DMS53 treated with DMSO at 0.1 percent for 48 hours (cell line): ENCODE data around the gene UHMK1.

ENCODE experiments used
- DNase-seq: peaks from one replicate; lab custom pipeline; 2025; ENCODE audit not compliant: unreplicated experiment; lab: John Stamatoyannopoulos, UW

Gene UHMK1

DNA sequence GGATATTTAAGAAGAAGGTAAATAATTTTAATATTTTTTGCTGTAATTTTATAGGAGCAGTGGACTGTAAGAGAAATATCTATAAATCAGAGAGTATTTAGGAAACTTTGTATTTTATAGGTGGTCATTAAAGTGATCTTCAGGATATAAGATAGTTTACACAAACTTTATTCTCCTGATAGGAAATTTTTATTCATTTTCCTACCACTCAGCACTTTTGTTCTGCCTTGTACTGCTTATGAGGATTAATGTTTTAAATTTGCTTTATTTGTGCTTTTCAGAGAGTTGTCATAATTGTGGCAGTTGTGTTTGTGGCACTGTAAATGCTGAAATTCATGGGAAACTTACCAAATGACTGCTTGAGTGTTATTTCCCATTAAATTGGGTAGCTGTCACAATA lies 29.7 kb downstream of the UHMK1 start:
- DNase-seq = no peak

DNA sequence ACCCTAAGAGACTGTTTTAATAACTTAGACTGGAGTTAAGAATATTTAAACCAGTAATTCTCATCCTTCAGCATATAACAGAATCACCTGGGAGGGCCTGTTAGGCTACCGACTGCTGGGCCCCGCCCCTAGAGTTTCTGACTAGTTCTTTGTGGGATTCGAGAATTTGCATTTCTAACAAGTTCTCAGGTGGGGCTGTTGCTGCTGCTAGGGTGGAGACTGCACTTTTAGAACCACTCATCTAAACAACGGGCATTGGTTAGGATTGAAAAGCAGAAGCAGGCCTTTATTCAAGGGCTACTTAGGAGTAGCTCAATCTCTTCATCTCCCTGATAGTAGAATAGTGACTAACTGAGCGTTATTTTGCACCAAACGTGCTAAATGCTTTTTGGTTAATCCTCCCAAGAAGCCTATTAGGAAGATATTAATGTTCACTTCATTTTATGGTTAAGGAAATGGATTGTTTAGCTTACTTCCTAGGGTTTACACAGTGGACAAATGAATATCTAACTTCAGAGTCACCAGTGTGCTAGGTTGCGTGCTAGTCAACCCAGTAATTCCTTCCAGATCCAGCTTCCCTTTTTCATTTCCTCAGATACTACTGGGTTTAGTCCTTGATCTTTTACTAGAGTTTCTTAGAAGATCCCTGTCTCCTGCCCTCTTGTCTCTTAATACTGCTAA lies 32.8 kb downstream of the UHMK1 start:
- DNase-seq = no peak

DNA sequence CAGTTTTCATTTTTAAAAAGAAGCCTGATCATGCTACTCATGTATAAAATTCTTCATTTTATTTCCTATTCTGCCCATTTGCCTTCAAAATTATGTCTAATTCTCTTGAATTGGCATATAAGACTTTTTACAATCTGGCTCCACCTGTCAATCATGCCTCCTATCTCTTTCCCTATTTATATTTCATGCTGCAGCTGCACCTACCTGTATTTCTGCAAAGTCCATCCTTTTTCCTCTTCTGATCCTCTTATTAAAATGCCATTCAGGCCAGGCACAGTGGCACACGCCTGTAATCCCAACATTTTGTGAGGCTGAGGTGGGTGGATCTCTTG lies 33.3 kb downstream of the UHMK1 start:
- DNase-seq = no peak

GRCh38 chr1:162535501-162535900 lies 37.9 kb downstream of the UHMK1 start:
- DNase-seq = no peak

DNA sequence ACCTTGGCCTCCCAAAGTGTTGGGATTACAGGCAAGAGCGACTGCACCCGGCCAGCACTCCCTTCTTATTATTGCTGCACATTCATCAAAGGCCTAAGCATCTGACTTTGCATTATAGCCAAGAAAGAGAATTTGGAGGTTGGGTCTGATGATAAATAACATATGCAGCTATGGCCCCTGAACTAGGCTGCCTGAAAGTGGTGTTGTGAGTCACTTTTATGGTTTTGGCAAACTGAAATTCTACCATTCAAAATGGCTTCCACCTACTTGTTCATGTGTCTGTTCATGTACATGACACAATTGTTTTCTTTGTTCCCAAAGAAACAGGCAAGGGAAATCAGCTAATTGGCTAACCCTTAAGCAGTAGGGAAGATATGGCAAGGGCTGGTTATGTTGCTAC lies 38.9 kb downstream of the UHMK1 start:
- DNase-seq = no peak

- no peak for DNase-seq
Measured at GRCh38 chr1:162537216-162537615, 39.6 kb downstream of the UHMK1 start.

- DNase-seq = no peak
Measured at GRCh38 chr1:162538815-162539431, 41.3 kb downstream of the UHMK1 start.

DNA sequence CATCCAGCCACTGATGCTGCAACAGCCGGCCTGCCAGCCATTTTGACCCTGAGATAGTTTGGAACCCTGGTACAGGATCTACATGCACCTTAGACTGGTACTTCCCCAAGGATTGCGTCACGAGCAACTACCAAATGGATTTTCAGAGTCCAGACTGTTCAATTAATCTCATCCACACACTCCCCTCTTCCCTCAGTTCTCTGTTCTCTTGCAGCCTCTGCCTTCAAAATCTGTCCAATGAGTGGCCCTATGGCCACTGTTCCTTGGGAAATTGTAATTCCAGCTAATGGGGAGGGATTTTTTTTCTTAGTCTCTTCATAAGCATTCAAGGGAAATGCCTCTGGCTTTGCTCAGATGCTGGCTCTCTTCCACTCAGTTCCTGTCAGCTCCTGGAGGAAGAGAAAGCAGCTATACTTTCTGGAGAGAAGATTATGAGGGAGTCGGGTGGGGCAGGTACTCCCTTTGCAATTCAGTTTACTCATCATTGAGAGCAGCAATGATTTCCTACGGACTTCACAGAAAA lies 44.1 kb downstream of the UHMK1 start:
- DNase-seq = no peak

DNA sequence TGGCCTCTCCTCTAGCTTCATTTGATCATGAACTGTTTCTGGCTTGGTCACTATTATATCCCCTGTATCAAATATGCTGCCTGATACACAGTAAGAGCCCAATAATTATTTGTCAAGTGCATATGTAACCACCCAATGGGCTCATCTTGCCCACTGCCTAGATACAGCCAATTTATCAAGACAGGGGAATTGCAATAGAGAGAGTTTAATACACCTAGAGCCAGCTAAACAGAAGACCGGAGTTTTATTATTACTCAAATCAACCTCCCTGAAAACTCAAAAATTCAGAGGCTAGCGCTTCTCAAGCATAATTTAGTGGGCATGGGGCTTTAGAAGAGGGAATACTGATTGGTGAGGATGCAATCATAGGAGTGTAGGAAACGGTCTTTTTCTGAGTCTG lies 45.6 kb downstream of the UHMK1 start:
- no peak for DNase-seq

DNA sequence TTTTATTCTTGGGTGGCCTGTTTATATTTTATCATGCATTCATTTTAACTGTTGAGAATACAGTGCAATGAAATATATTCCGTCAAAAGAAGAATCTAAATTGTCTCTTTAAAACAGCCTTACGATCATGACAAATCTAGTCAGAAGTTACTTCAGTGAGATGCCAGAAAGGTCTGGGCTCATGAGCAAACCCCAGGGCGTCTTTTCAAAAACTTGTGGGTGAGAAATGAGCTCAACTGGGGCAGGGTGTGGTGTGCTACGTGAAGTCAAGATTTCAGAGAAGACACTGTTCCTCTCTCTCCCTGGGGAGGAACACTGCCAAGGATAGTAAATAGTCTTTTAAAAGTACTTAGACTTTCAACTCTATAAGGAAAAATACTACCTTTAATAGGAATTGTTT lies 50.6 kb downstream of the UHMK1 start:
- DNase-seq = no peak

DNA sequence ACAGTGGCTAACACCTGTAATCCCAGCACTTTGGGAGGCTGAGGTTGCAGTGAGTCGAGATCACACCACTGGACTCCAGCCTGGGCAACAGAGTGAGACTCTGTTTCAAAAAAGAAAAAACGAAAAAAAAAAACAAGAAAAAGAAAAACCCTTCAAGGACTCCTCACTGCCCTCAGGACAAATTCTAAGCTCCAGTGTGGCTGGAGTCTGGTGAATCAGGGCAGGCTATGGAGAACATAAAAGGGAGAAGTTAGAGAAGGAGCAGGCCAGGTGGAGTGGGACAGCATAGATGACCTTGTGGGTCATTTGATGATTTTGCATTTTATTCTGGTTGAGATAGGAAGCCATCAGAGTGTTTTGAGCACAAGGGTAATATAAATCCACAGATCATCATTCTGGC lies 51.4 kb downstream of the UHMK1 start:
- DNase-seq = no peak

- DNase-seq = no peak
Measured at GRCh38 chr1:162550925-162551324, 53.3 kb downstream of the UHMK1 start.

GRCh38 chr1:162551969-162552683 lies 54.5 kb downstream of the UHMK1 start:
- DNase-seq = no peak

GRCh38 chr1:162552684-162553252 lies 55.1 kb downstream of the UHMK1 start:
- DNase-seq = no peak

GRCh38 chr1:162554258-162554657 lies 56.6 kb downstream of the UHMK1 start:
- no peak for DNase-seq

DNA sequence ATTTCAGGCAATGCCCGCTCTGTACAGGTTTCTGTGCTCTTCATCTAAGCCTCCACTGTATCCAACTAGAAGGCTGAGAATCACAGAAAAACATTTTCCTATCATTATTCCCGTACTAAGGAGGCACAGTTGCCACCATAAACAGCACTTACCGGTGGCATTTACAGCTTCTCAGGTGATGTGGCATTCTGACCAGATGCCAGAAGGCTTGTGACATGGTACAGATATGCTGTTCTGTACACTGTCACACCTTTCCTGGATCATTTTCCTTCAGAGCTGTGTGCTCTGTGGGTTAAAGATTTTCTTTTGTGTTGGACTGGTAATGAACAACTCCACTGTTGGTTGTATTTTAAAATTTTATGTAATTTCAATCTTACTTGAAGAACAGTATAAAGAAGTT lies 59.9 kb downstream of the UHMK1 start:
- no peak for DNase-seq

GRCh38 chr1:162560303-162561036 lies 62.9 kb downstream of the UHMK1 start:
- peak; percentile 29 for DNase-seq

DNA sequence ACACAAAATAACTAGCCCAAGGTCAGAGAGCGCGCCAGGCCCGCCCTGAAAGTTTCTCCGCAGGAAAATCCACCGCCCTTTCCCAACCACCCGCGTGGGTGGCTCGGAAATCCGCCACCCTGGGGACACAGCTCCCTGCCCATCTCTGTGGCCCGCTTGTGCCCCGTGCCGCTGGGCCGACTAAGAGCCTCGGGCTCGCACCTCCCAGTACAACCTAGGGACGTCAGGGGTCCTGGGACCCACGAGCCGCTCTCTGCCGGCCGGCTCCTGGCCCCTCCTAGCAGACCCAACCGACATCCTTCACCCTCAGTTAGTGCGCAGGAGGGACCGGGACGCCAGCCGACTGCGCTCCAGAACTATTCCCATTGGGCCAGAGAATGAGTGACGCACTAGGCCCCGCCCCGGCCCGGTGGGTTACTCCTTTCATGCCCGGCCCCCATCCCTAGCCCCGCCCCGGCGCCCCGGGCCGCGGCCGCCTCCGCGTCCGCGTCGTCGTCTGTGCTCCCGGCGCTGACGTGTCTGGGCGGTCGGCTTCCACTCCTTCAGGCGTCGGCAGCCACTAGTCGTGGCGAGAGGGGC lies 63.5 kb downstream of the UHMK1 start:
- peak; percentile 94 for DNase-seq

DNA sequence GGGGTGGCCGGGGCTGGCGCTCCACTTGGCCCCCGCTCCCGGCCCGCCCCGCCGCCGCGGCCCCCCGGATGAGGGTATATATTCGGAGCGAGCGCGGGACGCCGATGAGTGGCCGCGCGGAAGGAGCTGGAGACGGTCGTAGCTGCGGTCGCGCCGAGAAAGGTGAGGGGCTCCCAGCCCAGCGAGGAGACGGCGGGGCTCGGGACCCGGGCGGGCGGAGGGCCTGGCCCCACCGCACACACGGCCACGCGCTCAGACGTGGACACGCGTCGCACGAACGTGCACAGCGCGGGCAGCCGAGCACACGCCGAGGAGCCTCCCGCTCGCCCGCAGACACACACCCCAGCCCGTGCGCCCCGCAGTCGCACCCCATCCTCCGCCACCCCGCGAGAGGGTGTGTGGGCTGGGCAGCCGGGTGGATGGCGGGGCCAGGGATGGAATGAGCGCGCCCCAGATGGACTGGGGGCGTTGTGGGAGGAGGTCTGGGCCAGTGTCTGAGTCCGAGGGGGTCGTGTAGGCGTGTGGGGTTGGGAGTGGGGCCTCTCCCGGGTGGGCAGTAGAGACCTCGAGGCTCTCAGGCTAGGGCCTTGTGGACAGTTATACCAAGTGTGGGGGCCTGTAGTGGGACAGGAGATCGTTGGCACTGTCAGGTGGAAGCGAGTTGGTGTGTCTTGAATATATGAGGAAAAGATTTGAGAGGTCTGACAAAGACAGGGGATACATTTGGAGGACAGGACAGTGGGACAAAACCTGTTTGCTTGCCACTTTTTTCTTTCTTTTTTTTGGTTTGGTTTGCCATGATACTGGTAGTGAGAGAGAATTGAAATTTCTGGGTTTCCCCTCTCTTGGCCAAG lies 64.2 kb downstream of the UHMK1 start, which contains the start of gene UAP1:
Gene UAP1, plus strand, starts transcription at position 107 of the 854 bp plus-strand sequence. CDS start 4,347 bp downstream, outside the sequence.
- DNase-seq = peak; percentile 53

- no peak for DNase-seq
Measured at GRCh38 chr1:162562470-162562828, 64.8 kb downstream of the UHMK1 start.
